ENCODE results near the gene MAPK14.
"Not testable (repeated sequence)": the region's sequence is repeated elsewhere in the genome, so short reads cannot be mapped to it uniquely, and the experiment has no call there.

MAPK14 gene

GRCh38 chr6:36122495-36123269 is 95.1 kb downstream of the MAPK14 start:
- no peak for DNase-seq (ENCODE audit: low spot score)

- peak; percentile 85 for DNase-seq (ENCODE audit: low spot score)
Observed at GRCh38 chr6:36123270-36124139, 95.9 kb downstream of the MAPK14 start.

GRCh38 chr6:36124346-36124745 is 96.7 kb downstream of the MAPK14 start:
- DNase-seq (ENCODE audit: low spot score): not testable (repeated sequence)

- DNase-seq (ENCODE audit: low spot score): no peak
Observed at GRCh38 chr6:36124881-36125280, 97.3 kb downstream of the MAPK14 start.

GRCh38 chr6:36125575-36125974 is 98.0 kb downstream of the MAPK14 start:
- no peak for DNase-seq (ENCODE audit: low spot score)

GRCh38 chr6:36126121-36126520 is 98.5 kb downstream of the MAPK14 start:
- no peak for DNase-seq (ENCODE audit: low spot score)

GRCh38 chr6:36126553-36127458 is 99.2 kb downstream of the MAPK14 start:
- DNase-seq (ENCODE audit: low spot score): no peak

GRCh38 chr6:36127462-36128016 is 99.9 kb downstream of the MAPK14 start:
- DNase-seq (ENCODE audit: low spot score): no peak

- no peak for DNase-seq (ENCODE audit: low spot score)
Observed at GRCh38 chr6:36128073-36128472, 100.5 kb downstream of the MAPK14 start.

GRCh38 chr6:36128793-36129192 is 101.2 kb downstream of the MAPK14 start:
- DNase-seq (ENCODE audit: low spot score): no peak

- DNase-seq (ENCODE audit: low spot score): not testable (repeated sequence)
Observed at GRCh38 chr6:36129334-36129733, 101.7 kb downstream of the MAPK14 start.

GRCh38 chr6:36129941-36130666 is 102.5 kb downstream of the MAPK14 start, which contains the start of gene MAPK13:
Gene MAPK13 (plus strand): TSS chr6:36130513. CDS start chr6:36130583, 70 bp downstream.
- DNase-seq (ENCODE audit: low spot score): peak; percentile 71

GRCh38 chr6:36130667-36131510 is 103.3 kb downstream of the MAPK14 start:
- peak; percentile 42 for DNase-seq (ENCODE audit: low spot score)

GRCh38 chr6:36131511-36132245 is 104.1 kb downstream of the MAPK14 start:
- DNase-seq (ENCODE audit: low spot score): peak; percentile 49

GRCh38 chr6:36132246-36132895 is 104.8 kb downstream of the MAPK14 start:
- DNase-seq (ENCODE audit: low spot score): no peak

GRCh38 chr6:36133148-36133547 is 105.5 kb downstream of the MAPK14 start:
- DNase-seq (ENCODE audit: low spot score): no peak

- no peak for DNase-seq (ENCODE audit: low spot score)
Observed at GRCh38 chr6:36133912-36134311, 106.3 kb downstream of the MAPK14 start.

- DNase-seq (ENCODE audit: low spot score): no peak
Observed at GRCh38 chr6:36135053-36135731, 107.6 kb downstream of the MAPK14 start.
